Medulla oblongata (tissue), 1 donor: ENCODE data around the gene FAM25G.

Experiments
- DNase-seq: peaks from one replicate; pipeline ENCODE4 v3.0.0-alpha.2; 2015; ENCODE audit errors: extremely low spot score

FAM25G gene

GRCh38 chr10:47449102-47449978 is 42.2 kb downstream of the FAM25G start:
- DNase-seq, result peak; percentile 24

- no peak for DNase-seq
These were observed 43.8 kb downstream of the FAM25G start for GRCh38 chr10:47447705-47448104.

GRCh38 chr10:47447209-47447608 is 44.3 kb downstream of the FAM25G start:
- DNase-seq, result no peak

- DNase-seq, result no peak
These were observed 45.8 kb downstream of the FAM25G start for GRCh38 chr10:47445720-47446119.

GRCh38 chr10:47444047-47444446 is 47.5 kb downstream of the FAM25G start:
- DNase-seq, result no peak

GRCh38 chr10:47443145-47443544 is 48.4 kb downstream of the FAM25G start:
- no peak for DNase-seq

GRCh38 chr10:47442351-47442750 is 49.1 kb downstream of the FAM25G start:
- no peak for DNase-seq

GRCh38 chr10:47441938-47442337 is 49.6 kb downstream of the FAM25G start:
- no peak for DNase-seq

- no peak for DNase-seq
These were observed 51.3 kb downstream of the FAM25G start for GRCh38 chr10:47440207-47440606.

- DNase-seq, result peak; percentile 21
These were observed 52.5 kb downstream of the FAM25G start for GRCh38 chr10:47438857-47439474.
